ENCODE results near the gene CHST2. TPM values are rescaled to one million over a fixed set of nuclear protein-coding genes. Genes with fewer than 3 reads are reported as not detected.

The CHST2 gene, protein sequence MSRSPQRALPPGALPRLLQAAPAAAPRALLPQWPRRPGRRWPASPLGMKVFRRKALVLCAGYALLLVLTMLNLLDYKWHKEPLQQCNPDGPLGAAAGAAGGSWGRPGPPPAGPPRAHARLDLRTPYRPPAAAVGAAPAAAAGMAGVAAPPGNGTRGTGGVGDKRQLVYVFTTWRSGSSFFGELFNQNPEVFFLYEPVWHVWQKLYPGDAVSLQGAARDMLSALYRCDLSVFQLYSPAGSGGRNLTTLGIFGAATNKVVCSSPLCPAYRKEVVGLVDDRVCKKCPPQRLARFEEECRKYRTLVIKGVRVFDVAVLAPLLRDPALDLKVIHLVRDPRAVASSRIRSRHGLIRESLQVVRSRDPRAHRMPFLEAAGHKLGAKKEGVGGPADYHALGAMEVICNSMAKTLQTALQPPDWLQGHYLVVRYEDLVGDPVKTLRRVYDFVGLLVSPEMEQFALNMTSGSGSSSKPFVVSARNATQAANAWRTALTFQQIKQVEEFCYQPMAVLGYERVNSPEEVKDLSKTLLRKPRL
- 0.48 to 1.2 TPM (median 0.91 TPM) in 5 replicates for total RNA-seq (2022; extraction: Qiagen RNA extraction)

GRCh38 chr3:143119009-143119914, at the start of gene CHST2:
CHST2 (plus strand) TSS chr3:143119771; CDS start chr3:143120817, 1,046 bp downstream.

Other genes starting within 250 kb of the CHST2 start
- gene PCOLCE2, start 230.7 kb upstream of the CHST2 start, total RNA-seq (2022; extraction: Qiagen RNA extraction): 24.9 to 36.3 TPM (median 30.3 TPM) in 5 replicates
- 2.2 to 3.0 TPM (median 2.6 TPM) in 5 replicates for gene PAQR9, start 156.1 kb upstream of the CHST2 start, total RNA-seq (2022; extraction: Qiagen RNA extraction)
- gene U2SURP, start 118.2 kb upstream of the CHST2 start, total RNA-seq (2022; extraction: Qiagen RNA extraction): 72.8 to 105 TPM (median 85.4 TPM) in 5 replicates

All from A549 treated with Mapracorat at 1 μM for 4 hours (cell line).